H9 (cell line): Measurements from ENCODE around the gene TOGARAM2. TPM values are rescaled to one million over a fixed set of nuclear protein-coding genes. Genes with fewer than 3 reads are reported as not detected.

ENCODE experiments used
- DNase-seq: peaks from one replicate; pipeline ENCODE4 v3.0.0-alpha.2; 2017
- H2AFZ ChIP-seq: one replicate; pipeline ENCODE4 v1.6.1; 2013; ENCODE audit warnings: mild to moderate bottlenecking, low read length, control low read depth, moderate library complexity
- H2AK5ac ChIP-seq: 2 replicates; pipeline ENCODE4 v1.6.1; 2013; ENCODE audit warnings: low read length, control low read depth, mixed read lengths; ENCODE audit not compliant: insufficient read length
- H2BK120ac ChIP-seq: one replicate; pipeline ENCODE4 v1.6.1; 2013; ENCODE audit warnings: low read depth, mild to moderate bottlenecking, low read length, control low read depth, inconsistent platforms; ENCODE audit not compliant: poor library complexity, severe bottlenecking
- H2BK12ac ChIP-seq: 2 replicates; pipeline ENCODE4 v1.6.1; 2013; ENCODE audit warnings: low read length, control low read depth, mixed read lengths, low read depth; ENCODE audit not compliant: insufficient read length
- H2BK15ac ChIP-seq: 2 replicates; pipeline ENCODE4 v1.6.1; 2013; ENCODE audit warnings: low read depth, low read length, control low read depth
- H2BK20ac ChIP-seq: one replicate; pipeline ENCODE4 v1.6.1; 2013; ENCODE audit warnings: low read depth, mild to moderate bottlenecking, low read length, control low read depth, inconsistent platforms; ENCODE audit not compliant: poor library complexity, severe bottlenecking
- H2BK5ac ChIP-seq: 2 replicates; pipeline ENCODE4 v1.6.1; 2013; ENCODE audit warnings: low read length, control low read depth, mixed read lengths; ENCODE audit not compliant: insufficient read length
- H3K14ac ChIP-seq: 2 replicates; pipeline ENCODE4 v1.6.1; 2013; ENCODE audit warnings: low read length, control low read depth; ENCODE audit not compliant: insufficient read depth
- H3K18ac ChIP-seq: 2 replicates; pipeline ENCODE4 v1.6.1; 2013; ENCODE audit warnings: low read depth, mild to moderate bottlenecking, mixed read lengths, low read length, control low read depth; ENCODE audit not compliant: insufficient read length
- H3K23ac ChIP-seq: 2 replicates; pipeline ENCODE4 v1.6.1; 2013; ENCODE audit warnings: low read length, control low read depth, mixed read lengths, low read depth; ENCODE audit not compliant: insufficient read length
- H3K23me2 ChIP-seq: 2 replicates; pipeline ENCODE4 v1.6.1; 2013; ENCODE audit warnings: low read depth, mild to moderate bottlenecking, mixed read lengths, low read length, control low read depth; ENCODE audit not compliant: insufficient read length, poor library complexity, severe bottlenecking
- H3K27ac ChIP-seq: 2 replicates; pipeline ENCODE4 v1.5.1; 2013; ENCODE audit warnings: low read length, control low read depth, mixed read lengths, low read depth; ENCODE audit not compliant: insufficient read length
- H3K27me3 ChIP-seq: 2 replicates; pipeline ENCODE4 v1.6.1; 2013; ENCODE audit warnings: low read length, control low read depth, inconsistent platforms; ENCODE audit not compliant: insufficient read depth
- H3K4ac ChIP-seq: 2 replicates; pipeline ENCODE4 v1.6.1; 2013; ENCODE audit warnings: low read depth, mild to moderate bottlenecking, control low read depth, inconsistent platforms, low read length, moderate library complexity
- H3K4me1 ChIP-seq: 2 replicates; pipeline ENCODE4 v1.6.1; 2013; ENCODE audit warnings: low read length, control low read depth, inconsistent platforms; ENCODE audit not compliant: insufficient read depth
- H3K4me2 ChIP-seq: 2 replicates; pipeline ENCODE4 v1.6.1; 2013; ENCODE audit warnings: low read length, control low read depth, mixed read lengths; ENCODE audit not compliant: insufficient read length, insufficient read depth
- H3K56ac ChIP-seq: 2 replicates; pipeline ENCODE4 v1.6.1; 2013; ENCODE audit warnings: low read depth, mild to moderate bottlenecking, mixed read lengths, low read length, control low read depth; ENCODE audit not compliant: insufficient read length
- H3K79me1 ChIP-seq: 2 replicates; pipeline ENCODE4 v1.6.1; 2013; ENCODE audit warnings: low read depth, mild to moderate bottlenecking, moderate library complexity, low read length, control low read depth, inconsistent platforms; ENCODE audit not compliant: insufficient read depth, poor library complexity, severe bottlenecking
- H3K79me2 ChIP-seq: 2 replicates; pipeline ENCODE4 v1.6.1; 2013; ENCODE audit warnings: low read length, control low read depth, inconsistent platforms; ENCODE audit not compliant: insufficient read depth
- H3K9ac ChIP-seq: 2 replicates; pipeline ENCODE4 v1.6.1; 2013; ENCODE audit warnings: low read length, control low read depth, mixed read lengths; ENCODE audit not compliant: insufficient read length; ENCODE audit errors: extremely low read depth
- H3K9me3 ChIP-seq: one replicate; pipeline ENCODE4 v1.6.1; 2013; ENCODE audit warnings: low read depth, low read length, inconsistent platforms; ENCODE audit not compliant: control insufficient read depth
- H3T11ph ChIP-seq: one replicate; pipeline ENCODE4 v1.6.1; 2013; ENCODE audit warnings: mild to moderate bottlenecking, low read length, control low read depth, inconsistent platforms
- H4K20me1 ChIP-seq: one replicate; pipeline ENCODE4 v1.6.1; 2013; ENCODE audit not compliant: control insufficient read depth, insufficient read length, insufficient read depth
- H4K5ac ChIP-seq: 2 replicates; pipeline ENCODE4 v1.6.1; 2013; ENCODE audit warnings: low read depth, mild to moderate bottlenecking, mixed read lengths, low read length, control low read depth; ENCODE audit not compliant: insufficient read length
- H4K8ac ChIP-seq: replicated peaks from 2 replicates; pipeline ENCODE4 v1.6.1; 2013; ENCODE audit warnings: low read length, control low read depth, mixed read lengths, low read depth; ENCODE audit not compliant: insufficient read length
- H4K91ac ChIP-seq: 2 replicates; pipeline ENCODE4 v1.6.1; 2013; ENCODE audit warnings: low read depth, mild to moderate bottlenecking, moderate library complexity, mixed read lengths, low read length, control low read depth; ENCODE audit not compliant: insufficient read length
- H3K27ac Mint-ChIP-seq, 3 experiments: 2 replicates in 2 of 3; 3 replicates in 1 of 3; pipeline ENCODE4 v1.8.0; 2020 to 2021; ENCODE audit warnings: mixed read lengths in 3 of 3, mild to moderate bottlenecking in 1 of 3, moderate library complexity in 1 of 3
- H3K27me3 Mint-ChIP-seq: 2 replicates; pipeline ENCODE4 v1.8.0; 2021; ENCODE audit warnings: low read depth, mild to moderate bottlenecking, moderate library complexity, mixed read lengths
- H3K36me3 Mint-ChIP-seq, 3 experiments: 2 replicates in 2 of 3; 3 replicates in 1 of 3; pipeline ENCODE4 v1.8.0; 2020 to 2021; ENCODE audit warnings: low read depth in 3 of 3, mixed read lengths in 3 of 3; ENCODE audit not compliant: insufficient read depth in 1 of 3
- H3K4me1 Mint-ChIP-seq, 2 experiments: 2 replicates each; pipeline ENCODE4 v1.8.0; 2020; ENCODE audit warnings: mixed read lengths in 2 of 2
- H3K4me3 Mint-ChIP-seq, 2 experiments: 2 replicates in 1 of 2; 3 replicates in 1 of 2; pipeline ENCODE4 v1.8.0; 2020 to 2021; ENCODE audit warnings: mild to moderate bottlenecking in 2 of 2, mixed read lengths in 2 of 2, moderate library complexity in 1 of 2
- H3K9me3 Mint-ChIP-seq, 2 experiments: 2 replicates in 1 of 2; 3 replicates in 1 of 2; pipeline ENCODE4 v1.8.0; 2020; ENCODE audit warnings: mild to moderate bottlenecking in 2 of 2, mixed read lengths in 2 of 2, moderate library complexity in 1 of 2
- WGBS: extraction: QIAGEN DNeasy Blood & Tissue Kit; methylation state at CpG from one replicate; pipeline ENCODE4 v1.1.7; 2013; ENCODE audit warnings: missing lambda C conversion rate, low lambda C conversion rate, mixed read lengths; ENCODE audit not compliant: insufficient read length; ENCODE audit errors: extremely low coverage; 5-methylcytosine and 5-hydroxymethylcytosine counted together
- total RNA-seq: library from RNA; stranded (reverse); gene quantifications from 2 replicates; pipeline ENCODE4 v1.2.1, GENCODE V29; 2021
- TF ChIP-seq, protein P1 (sequence below): fragments of 200-600 bp; sonication (generic); conservative IDR thresholded peaks from 3 replicates; pipeline ENCODE4 v1.8.0; 2021; ENCODE audit warnings: antibody characterized with exemption, mild to moderate bottlenecking

The TOGARAM2 gene
- total RNA-seq, 1 experiment from 2014 or later, result 0.83 TPM

DNA sequence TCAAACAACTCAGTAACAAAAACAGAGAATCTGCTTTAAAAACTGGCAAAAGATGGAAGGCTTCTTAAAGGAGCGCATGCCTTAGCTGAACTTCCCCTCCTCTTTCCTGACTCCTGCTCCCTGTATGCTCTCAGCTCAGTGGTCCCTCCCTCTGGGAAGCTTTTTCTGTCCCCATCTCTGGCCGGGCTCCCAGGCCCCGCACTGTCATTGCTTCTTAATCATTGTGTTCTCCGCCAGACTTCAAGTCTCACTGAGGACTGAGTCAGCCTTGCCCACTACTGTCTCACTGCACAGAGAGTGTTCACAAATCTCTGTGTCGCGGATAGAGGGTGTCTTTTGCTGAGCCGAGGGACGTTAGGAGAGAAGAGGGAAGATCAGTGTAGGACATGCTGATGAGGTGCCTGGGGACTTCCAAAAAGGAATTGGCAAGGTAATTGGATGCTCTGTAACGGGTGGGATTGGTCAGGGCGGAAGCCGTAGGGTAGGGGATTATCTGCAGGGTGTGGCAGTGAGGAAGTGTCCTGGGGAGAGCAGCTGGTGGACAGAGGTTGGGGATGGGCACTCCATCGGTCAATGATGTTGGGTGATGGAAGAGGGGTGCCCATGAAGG is 16.2 kb downstream of the TOGARAM2 start:
- Mint-ChIP-seq H3K9me3 (no peaks in the 10 kb centered on the region), H3K27me3 (peaks cover 3% of the 10 kb centered on the region), H3K27ac (no peak overlapping the region), H3K4me3 (no peak overlapping the region; a peak in 1 of 5 replicates), H3K36me3 (no peaks in the 10 kb centered on the region), H3K4me1 (peaks cover 5 to 10% of the 10 kb centered on the region in 2 experiments)
- Histone ChIP-seq H2BK20ac (no peak overlapping the region), H3K4ac (no peak overlapping the region), H4K91ac (no peak overlapping the region), H4K20me1 (no peaks in the 10 kb centered on the region), H3K18ac (no peak overlapping the region), H3K56ac (no peak overlapping the region), H3K27ac (no peak overlapping the region), H2BK120ac (no peak overlapping the region), H3K4me1 (no peaks in the 10 kb centered on the region; the same call in 1 of the 2 replicates), H3K27me3 (peaks cover 2% of the 10 kb centered on the region; the same call in 1 of the 2 replicates), H3K23ac (no peak overlapping the region), H3K23me2 (no peaks in the 10 kb centered on the region), H2AFZ (no peak overlapping the region), H3K14ac (no peak overlapping the region), H2BK12ac (no peak overlapping the region), H2BK5ac (no peak overlapping the region), H3T11ph (no peak overlapping the region), H3K9me3 (no peaks in the 10 kb centered on the region), H4K8ac (no peak overlapping the region), H3K79me2 (no peaks in the 10 kb centered on the region), H3K79me1 (no peaks in the 10 kb centered on the region), H2BK15ac (no peak overlapping the region), H4K5ac (no peak overlapping the region), H3K4me2 (no peak overlapping the region), H3K9ac (no peak overlapping the region), H2AK5ac (no peak overlapping the region)
- DNase-seq, result no peak
- WGBS, result no CpG with 5 or more reads among the region's 12 CpGs
- TF ChIP-seq, protein P1, sequence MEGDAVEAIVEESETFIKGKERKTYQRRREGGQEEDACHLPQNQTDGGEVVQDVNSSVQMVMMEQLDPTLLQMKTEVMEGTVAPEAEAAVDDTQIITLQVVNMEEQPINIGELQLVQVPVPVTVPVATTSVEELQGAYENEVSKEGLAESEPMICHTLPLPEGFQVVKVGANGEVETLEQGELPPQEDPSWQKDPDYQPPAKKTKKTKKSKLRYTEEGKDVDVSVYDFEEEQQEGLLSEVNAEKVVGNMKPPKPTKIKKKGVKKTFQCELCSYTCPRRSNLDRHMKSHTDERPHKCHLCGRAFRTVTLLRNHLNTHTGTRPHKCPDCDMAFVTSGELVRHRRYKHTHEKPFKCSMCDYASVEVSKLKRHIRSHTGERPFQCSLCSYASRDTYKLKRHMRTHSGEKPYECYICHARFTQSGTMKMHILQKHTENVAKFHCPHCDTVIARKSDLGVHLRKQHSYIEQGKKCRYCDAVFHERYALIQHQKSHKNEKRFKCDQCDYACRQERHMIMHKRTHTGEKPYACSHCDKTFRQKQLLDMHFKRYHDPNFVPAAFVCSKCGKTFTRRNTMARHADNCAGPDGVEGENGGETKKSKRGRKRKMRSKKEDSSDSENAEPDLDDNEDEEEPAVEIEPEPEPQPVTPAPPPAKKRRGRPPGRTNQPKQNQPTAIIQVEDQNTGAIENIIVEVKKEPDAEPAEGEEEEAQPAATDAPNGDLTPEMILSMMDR, result no peak
